ENCODE measurements around the gene RNF111. TPM values are rescaled to one million over a fixed set of nuclear protein-coding genes. Genes with fewer than 3 reads are reported as not detected.
"Not testable (repeated sequence)": the region's sequence is repeated elsewhere in the genome, so short reads cannot be mapped to it uniquely, and the experiment has no call there.

The RNF111 gene
- total RNA-seq, 1 experiment from 2014 or later: 13.3 TPM

DNA sequence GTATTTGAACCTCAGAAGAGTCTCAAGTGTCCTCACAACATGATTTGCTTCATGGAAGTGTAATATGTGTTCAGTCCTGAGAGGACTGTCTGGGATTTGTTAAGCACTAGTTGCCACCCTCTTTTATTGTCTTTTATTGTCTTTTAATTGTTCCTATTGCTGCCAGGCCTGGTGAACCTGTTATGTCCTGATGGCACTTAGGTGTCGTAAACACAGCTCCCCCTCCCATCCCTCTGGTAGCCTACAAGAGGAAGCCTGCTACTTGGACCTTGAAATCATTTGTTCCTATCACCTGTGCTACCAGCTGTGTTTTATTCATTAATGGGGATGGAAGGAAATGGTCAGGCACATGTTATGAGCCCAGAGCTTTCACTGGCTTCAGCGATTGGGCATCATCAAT is 136.8 kb downstream of the RNF111 start:
- Histone ChIP-seq H3K36me3 (ENCODE audit: low read depth, low read length) (peaks cover 16% of the 10 kb centered on the region), H4K20me1 (ENCODE audit: low read length) (no peaks in the 10 kb centered on the region), H3K9me3 (ENCODE audit: low read length) (no peaks in the 10 kb centered on the region), H3K9me2 (replicated peaks; ENCODE audit: low read length) (no peaks in the 10 kb centered on the region), H3F3A (ENCODE audit: low read length, unreplicated experiment) (no peaks in the 10 kb centered on the region), H3K27me3 (ENCODE audit: low read length) (no peaks in the 10 kb centered on the region), H3K27ac (ENCODE audit: low read length) (no peak overlapping the region), H3K4me1 (ENCODE audit: insufficient read depth, low read length) (no peaks in the 10 kb centered on the region), H3K79me2 (ENCODE audit: low read length) (0 out of 2 replicates have a peak, but pooled peaks cover 2% of the 10 kb centered on the region), H3K4me3 (ENCODE audit: low read length) (no peak overlapping the region), H2AFZ (ENCODE audit: low read length) (no peak overlapping the region), H3K4me2 (ENCODE audit: low read length) (no peak overlapping the region), H3K9ac (ENCODE audit: low read length) (no peak overlapping the region)
- CTCF ChIA-PET: no interaction called here
- POLR2A ChIA-PET (ENCODE audit: unreplicated experiment): no interaction called here
- intact Hi-C loops (cut with micrococcal nuclease): no loop called here
- TF ChIP-seq EZH2phosphoT487 (IDR thresholded peaks at IDR 0.05; ENCODE audit: borderline replicate concordance, low read length): no peak
- DNase-seq: no peak
- ATAC-seq: no peak
- BruUV-seq (replicated peaks): no TSS peak

DNA sequence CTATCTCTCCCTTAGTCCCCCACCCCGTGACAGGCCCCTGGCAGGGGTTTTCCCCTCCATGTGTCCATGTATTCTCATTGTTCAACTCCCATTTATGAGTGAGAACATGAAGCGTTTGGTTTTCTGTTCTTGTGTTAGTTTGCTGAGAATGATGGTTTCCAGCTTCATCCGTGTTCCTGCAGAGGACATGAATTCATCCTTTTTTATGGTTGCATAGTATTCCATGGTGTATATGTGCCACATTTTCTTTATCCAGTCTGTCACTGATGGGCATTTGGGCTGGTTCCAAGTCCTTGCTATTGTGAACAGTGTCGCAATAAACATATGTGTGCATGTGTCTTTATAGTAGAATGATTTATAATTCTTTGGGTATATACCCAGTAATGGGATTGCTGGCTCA is 138.2 kb downstream of the RNF111 start:
- H3K4me3 ChIP-seq (ENCODE audit: low read length); H3K4me2 ChIP-seq (ENCODE audit: low read length); H3K4me1 ChIP-seq (ENCODE audit: insufficient read depth, low read length); intact Hi-C loops (cut with micrococcal nuclease); H3F3A ChIP-seq (ENCODE audit: low read length, unreplicated experiment); DNase-seq; H3K27ac ChIP-seq (ENCODE audit: low read length); POLR2A ChIA-PET (ENCODE audit: unreplicated experiment); H4K20me1 ChIP-seq (ENCODE audit: low read length); H3K27me3 ChIP-seq (ENCODE audit: low read length); H3K9ac ChIP-seq (ENCODE audit: low read length); BruUV-seq (replicated peaks); H2AFZ ChIP-seq (ENCODE audit: low read length); CTCF ChIA-PET; ATAC-seq; H3K79me2 ChIP-seq (ENCODE audit: low read length); H3K9me2 ChIP-seq (replicated peaks; ENCODE audit: low read length); H3K9me3 ChIP-seq (ENCODE audit: low read length): not testable (repeated sequence)
- peaks cover 23% of the 10 kb centered on the region for H3K36me3 ChIP-seq (ENCODE audit: low read depth, low read length)

DNA sequence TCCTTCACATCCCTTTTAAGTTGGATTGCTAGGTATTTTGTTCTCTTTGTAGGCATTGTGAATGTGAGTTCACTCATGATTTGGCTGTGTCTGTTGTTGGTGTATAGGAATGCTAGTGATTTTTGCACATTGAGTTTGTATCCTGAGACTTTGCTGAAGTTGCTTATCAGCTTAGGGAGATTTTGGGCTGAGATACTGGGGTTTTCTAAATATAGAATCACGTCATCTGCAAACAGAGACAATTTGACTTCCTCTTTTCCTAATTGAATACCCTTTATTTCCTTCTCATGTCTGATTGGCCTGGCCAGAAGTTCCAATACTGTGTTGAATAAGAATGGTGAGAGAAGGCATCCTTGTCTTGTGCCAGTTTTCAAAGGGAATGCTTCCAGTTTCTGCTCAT is 139.8 kb downstream of the RNF111 start:
- H4K20me1 ChIP-seq (ENCODE audit: low read length); H2AFZ ChIP-seq (ENCODE audit: low read length); H3K9me2 ChIP-seq (replicated peaks; ENCODE audit: low read length); H3K4me2 ChIP-seq (ENCODE audit: low read length); H3K4me3 ChIP-seq (ENCODE audit: low read length); H3K4me1 ChIP-seq (ENCODE audit: insufficient read depth, low read length); H3K9me3 ChIP-seq (ENCODE audit: low read length); H3K9ac ChIP-seq (ENCODE audit: low read length); H3F3A ChIP-seq (ENCODE audit: low read length, unreplicated experiment); intact Hi-C loops (cut with micrococcal nuclease); DNase-seq; H3K27me3 ChIP-seq (ENCODE audit: low read length); ATAC-seq; BruUV-seq (replicated peaks); H3K79me2 ChIP-seq (ENCODE audit: low read length); CTCF ChIA-PET; H3K27ac ChIP-seq (ENCODE audit: low read length); POLR2A ChIA-PET (ENCODE audit: unreplicated experiment): not testable (repeated sequence)
- H3K36me3 ChIP-seq (ENCODE audit: low read depth, low read length): peaks cover 27% of the 10 kb centered on the region

DNA sequence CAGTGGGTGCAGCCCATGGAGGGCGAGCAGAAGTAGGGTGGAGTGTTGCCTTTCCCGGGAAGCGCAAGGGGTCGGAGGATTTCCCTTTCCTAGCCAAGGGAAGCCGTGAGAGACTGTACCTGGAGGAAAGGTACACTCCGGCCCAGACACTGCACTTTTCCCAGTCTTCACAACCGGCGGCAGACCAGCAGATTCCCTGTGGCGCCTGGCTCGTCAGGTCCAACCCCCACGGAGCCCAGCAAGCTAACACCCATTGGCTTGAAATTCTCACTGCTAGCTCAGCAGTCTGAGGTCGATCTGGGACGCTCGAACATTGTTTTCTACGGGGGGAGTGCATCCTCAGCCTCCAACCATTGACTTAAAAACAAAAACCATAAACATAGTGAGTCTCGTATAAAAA is 144.0 kb downstream of the RNF111 start:
- H3K36me3 ChIP-seq (ENCODE audit: low read depth, low read length): peaks cover 40% of the 10 kb centered on the region
- H3F3A ChIP-seq (ENCODE audit: low read length, unreplicated experiment): no peaks in the 10 kb centered on the region
- no peaks in the 10 kb centered on the region for H3K9me2 ChIP-seq (replicated peaks; ENCODE audit: low read length)
- no peak overlapping the region for H3K9ac ChIP-seq (ENCODE audit: low read length)
- H3K27me3 ChIP-seq (ENCODE audit: low read length): no peaks in the 10 kb centered on the region
- no peaks in the 10 kb centered on the region for H3K4me1 ChIP-seq (ENCODE audit: insufficient read depth, low read length)
- no peak overlapping the region for H3K4me2 ChIP-seq (ENCODE audit: low read length)
- H4K20me1 ChIP-seq (ENCODE audit: low read length): no peaks in the 10 kb centered on the region
- ATAC-seq (no peak), DNase-seq (no peak)
- no peak overlapping the region for H3K4me3 ChIP-seq (ENCODE audit: low read length)
- ChIA-PET POLR2A (ENCODE audit: unreplicated experiment) (no interaction called here), CTCF (no interaction called here)
- intact Hi-C loops (cut with micrococcal nuclease): no loop called here
- H2AFZ ChIP-seq (ENCODE audit: low read length): no peak overlapping the region
- BruUV-seq (replicated peaks): no TSS peak
- no peak for TF ChIP-seq EZH2phosphoT487 (IDR thresholded peaks at IDR 0.05; ENCODE audit: borderline replicate concordance, low read length)
- TF ChIP-seq EZH2 (IDR thresholded peaks at IDR 0.05; ENCODE audit: low read length, unreplicated experiment): no peak
- TF ChIP-seq, protein P1, sequence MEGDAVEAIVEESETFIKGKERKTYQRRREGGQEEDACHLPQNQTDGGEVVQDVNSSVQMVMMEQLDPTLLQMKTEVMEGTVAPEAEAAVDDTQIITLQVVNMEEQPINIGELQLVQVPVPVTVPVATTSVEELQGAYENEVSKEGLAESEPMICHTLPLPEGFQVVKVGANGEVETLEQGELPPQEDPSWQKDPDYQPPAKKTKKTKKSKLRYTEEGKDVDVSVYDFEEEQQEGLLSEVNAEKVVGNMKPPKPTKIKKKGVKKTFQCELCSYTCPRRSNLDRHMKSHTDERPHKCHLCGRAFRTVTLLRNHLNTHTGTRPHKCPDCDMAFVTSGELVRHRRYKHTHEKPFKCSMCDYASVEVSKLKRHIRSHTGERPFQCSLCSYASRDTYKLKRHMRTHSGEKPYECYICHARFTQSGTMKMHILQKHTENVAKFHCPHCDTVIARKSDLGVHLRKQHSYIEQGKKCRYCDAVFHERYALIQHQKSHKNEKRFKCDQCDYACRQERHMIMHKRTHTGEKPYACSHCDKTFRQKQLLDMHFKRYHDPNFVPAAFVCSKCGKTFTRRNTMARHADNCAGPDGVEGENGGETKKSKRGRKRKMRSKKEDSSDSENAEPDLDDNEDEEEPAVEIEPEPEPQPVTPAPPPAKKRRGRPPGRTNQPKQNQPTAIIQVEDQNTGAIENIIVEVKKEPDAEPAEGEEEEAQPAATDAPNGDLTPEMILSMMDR (conservative IDR thresholded peaks at IDR 0.05; ENCODE audit: low read depth, low read length): no peak
- 0 out of 2 replicates have a peak, but pooled peaks cover 6% of the 10 kb centered on the region for H3K79me2 ChIP-seq (ENCODE audit: low read length)
- no peak overlapping the region for H3K27ac ChIP-seq (ENCODE audit: low read length)
- H3K9me3 ChIP-seq (ENCODE audit: low read length): no peaks in the 10 kb centered on the region
